Right ventricle myocardium inferior (tissue), 1 donor: ENCODE measurements around the gene FAM72A. TPM values are rescaled to one million over a fixed set of nuclear protein-coding genes. Genes with fewer than 3 reads are reported as not detected.
A peak's percentile ranks its signal among the peaks of the same experiment; 100 is the strongest.
"Not testable (repeated sequence)": the region's sequence is repeated elsewhere in the genome, so short reads cannot be mapped to it uniquely, and the experiment has no call there.

Experiments
- ATAC-seq: fragments of 200-7000 bp; cut with Tn5 transposase; one replicate; pipeline ENCODE4 v1.9.1; 2020; ENCODE audit warnings: mild to moderate bottlenecking, moderate library complexity
- DNase-seq: peaks from one replicate; pipeline ENCODE4 v3.0.0; 2021; ENCODE audit errors: missing footprints
- intact Hi-C: fragments of 100-400 bp; cut with DNase I; formaldehyde crosslinking; loops from one replicate; pipeline ENCODE4 v1.11.0; 2022
- total RNA-seq: library from RNA; stranded (reverse); fragmentation: NEBNext Ultra II Directional; extraction: Animal tissue kit (Norgen Biotek cat#: 25700); gene quantifications from one replicate; pipeline ENCODE4 v1.2.1, GENCODE V29; 2021
- donor health status: DM: no; HTN: yes; CAD: no; lungs with severe emphysema.

Gene FAM72A
- total RNA-seq, 1 donor from 2014 or later = 1.6 TPM

DNA sequence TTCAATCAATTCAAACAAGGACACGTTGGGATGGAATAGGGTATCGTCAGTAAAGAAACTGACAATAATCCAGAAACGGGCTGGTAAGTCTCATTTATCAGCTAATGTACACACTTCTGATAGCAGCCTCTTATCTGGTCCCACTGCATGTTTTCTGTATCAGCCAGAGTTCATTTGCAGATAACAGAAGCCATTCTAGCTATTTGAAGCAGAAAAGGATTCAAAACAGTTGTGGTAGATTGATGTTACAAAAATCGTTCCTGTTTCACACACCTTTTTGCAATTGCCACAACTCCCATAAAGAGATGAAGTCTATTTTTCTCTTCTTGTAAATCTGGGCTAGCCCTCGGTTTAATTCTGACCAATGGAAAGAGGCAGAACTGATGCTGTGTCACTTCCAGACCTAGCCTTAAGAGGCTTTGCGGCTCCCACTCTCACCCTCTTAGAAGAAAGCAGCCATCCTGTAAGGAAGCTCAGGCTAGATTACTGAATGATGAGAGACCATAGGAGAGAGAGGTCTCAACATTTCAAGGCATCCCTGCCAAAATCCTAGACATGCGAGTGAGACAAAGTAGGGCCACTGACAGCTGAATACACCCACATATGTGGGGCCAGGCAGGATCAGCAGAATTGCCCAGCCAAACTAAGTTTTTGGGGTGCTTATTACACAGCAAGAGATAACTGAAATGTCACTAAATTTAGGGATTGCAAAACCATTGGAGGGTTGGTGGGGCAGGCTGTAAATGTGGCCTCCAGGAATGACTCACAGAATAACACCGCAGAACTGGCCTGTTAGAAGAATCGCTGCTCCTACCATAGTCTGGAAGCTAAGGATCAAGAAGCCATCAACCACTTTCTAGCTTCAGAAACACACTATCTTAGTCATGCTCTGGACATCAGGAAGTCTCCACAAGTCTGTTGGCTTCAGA lies 24.3 kb downstream of the FAM72A start:
- intact Hi-C loops, ATAC-seq: not testable (repeated sequence)

DNA sequence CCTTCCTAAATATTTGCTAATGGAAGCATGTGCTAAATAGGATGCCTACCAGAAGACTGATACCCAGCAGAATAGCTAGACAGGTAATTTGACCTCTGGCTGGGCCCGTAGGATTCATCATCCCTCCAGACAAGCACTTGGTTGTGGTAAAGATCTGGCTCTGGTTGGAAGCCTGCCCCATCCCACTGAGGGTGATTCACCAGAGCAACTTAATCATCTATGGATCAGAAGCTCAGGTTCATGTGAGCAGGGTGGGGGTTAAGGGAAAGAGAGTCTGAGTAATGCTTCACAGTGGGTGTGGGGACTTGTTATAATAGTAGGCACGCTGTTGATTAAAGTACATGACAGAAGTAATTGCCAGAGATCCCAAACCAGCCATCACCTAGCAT lies 26.5 kb downstream of the FAM72A start:
- DNase-seq, ATAC-seq, intact Hi-C loops: not testable (repeated sequence)

More for the DNA sequence above, 24.3 kb downstream of the FAM72A start:
- not testable (repeated sequence) for DNase-seq

DNA sequence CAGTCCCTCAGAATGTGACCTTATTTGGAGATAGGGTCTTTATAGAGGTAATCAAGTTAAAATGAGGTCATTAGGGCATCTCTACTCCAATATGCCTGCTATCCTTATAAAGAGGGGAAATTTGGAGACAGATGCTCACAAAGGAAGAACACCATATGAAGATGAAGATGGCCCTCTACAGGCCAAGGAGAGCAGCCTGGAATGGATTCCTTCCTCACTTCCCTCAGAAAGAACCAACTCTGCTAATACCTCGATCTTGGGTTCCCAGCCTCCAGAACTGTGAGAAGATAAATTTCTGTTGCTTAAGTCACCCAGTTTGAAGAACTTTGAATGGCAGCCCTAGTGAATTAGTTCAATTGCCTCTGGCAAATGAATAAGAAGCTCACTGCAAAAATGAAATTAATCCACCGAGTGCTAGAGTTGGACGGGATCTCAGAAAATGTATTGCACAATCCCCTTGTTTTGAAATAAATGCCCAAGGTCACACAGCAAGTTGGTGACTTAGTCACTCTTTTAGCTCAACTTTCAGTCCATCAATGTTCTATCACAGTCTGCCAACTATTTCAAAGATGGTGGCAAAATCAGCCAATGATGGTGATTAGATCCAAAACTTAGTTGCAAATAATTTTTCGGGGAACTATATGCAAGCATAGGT lies 27.1 kb downstream of the FAM72A start:
- ATAC-seq = peak; percentile 51
- intact Hi-C loops, DNase-seq: not testable (repeated sequence)

DNA sequence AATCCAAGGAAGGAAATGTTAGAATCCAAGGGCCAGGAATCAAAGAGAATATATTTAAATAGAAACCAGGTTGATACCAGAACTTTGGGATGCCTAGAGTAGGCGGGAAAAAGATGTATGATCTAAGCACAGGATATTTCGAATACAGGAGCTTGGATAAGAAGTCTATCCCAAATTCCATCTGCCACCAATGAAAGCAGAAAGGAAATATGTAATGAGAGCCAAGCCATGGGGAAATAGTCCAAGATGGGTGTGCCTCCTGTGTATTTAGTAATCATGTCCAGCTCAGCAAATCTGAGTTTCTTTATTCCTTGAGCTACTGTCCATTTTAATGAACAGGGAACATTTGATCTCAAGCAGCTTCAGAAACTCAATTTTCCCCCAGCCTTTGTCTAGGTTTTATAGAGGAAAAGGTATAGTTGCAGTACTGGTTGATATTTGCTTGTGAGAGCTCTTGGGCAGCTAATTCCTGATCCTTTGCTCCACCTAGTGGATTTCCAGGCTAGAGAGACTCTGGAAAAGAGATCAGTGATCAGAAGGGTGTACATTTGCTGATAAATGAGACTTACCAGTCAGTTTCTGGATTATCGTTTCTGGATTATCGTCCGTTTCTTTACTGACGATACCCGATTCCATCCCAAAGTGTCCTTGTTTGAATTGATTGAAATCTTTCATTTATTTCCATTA lies 28.3 kb downstream of the FAM72A start:
- ATAC-seq = peak; percentile 58
- DNase-seq, intact Hi-C loops: not testable (repeated sequence)

DNA sequence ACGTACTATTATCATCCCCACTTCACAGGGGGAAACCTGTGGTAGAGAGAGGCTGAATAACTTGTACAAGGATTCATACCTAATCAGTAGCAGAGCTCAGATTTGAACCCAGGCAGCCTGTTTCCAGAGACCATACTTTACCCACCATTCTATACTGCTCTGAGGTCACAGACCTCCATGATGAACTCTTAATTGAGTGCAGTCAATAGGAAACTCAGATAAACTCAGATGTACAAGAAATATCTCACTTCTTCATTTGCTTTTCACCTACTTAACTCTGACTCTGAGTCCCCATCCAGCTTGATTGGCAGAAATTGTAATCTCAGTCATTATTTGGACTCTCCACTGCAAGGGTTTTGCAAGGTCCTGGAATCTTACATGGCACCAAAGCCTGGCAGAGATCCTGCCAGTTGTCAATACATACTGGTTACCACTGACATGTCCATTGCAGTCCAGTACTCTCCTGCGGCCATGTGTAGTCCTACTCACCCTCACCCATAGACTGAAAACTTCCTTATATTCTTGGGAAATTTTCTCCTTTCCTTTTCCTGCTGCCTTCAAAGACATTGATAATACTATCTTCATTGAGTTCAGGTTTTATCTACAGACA lies 29.4 kb downstream of the FAM72A start:
- intact Hi-C loops, DNase-seq: not testable (repeated sequence)
- peak; percentile 61 for ATAC-seq

DNA sequence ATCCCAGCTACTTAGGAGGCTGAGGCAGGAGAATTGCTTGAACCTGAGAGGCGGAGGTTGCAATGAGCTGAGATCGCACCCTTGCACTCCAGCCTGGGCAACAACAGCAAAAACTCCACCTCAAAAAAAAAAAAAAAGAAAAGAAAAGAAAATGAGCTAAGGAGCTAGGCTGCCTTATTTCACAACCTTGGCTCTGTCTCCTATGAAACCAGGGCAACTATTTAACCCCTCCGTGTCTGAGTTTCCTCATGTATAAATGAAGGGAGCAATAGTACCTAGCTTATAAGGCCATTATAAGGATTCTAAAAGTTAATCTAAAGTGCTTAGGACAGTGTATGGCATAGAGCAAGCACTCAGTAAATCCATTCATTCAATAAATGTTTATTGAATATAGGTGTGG lies 32.8 kb downstream of the FAM72A start:
- peak; percentile 28 for ATAC-seq
- intact Hi-C loops, DNase-seq: not testable (repeated sequence)

DNA sequence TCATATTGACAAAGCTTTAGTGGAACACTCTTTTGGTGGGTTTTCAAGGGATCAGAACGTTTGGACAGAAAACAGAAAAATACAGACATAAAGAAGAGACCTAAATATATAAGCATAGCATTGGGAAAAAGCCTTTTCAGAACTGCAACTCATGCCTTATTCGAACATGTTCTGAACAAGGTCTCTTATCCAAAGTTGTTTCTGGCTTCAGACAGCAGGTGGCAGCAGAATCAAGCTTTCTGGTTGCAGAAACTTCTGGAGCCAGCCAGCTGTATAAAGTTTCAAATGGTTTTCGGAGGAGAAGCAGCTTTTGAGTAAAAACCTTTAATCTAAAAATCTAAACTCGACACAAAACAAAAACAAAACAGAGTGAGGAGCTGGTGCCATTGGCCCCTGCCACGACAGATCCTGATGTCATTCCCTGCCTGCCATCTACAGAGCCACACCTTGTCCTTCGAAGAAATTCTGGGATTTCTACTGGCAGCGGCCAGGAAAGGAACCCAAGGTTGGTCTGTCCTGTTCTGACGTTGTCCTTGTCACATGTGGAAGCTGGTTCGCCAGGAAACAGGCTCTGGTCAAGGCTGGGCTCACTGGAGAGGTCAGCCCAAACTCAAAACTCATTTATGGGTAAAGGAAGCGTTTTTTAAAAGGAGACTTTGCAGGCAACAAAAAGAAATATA lies 35.1 kb downstream of the FAM72A start:
- peak; percentile 74 for ATAC-seq
- DNase-seq, intact Hi-C loops: not testable (repeated sequence)

DNA sequence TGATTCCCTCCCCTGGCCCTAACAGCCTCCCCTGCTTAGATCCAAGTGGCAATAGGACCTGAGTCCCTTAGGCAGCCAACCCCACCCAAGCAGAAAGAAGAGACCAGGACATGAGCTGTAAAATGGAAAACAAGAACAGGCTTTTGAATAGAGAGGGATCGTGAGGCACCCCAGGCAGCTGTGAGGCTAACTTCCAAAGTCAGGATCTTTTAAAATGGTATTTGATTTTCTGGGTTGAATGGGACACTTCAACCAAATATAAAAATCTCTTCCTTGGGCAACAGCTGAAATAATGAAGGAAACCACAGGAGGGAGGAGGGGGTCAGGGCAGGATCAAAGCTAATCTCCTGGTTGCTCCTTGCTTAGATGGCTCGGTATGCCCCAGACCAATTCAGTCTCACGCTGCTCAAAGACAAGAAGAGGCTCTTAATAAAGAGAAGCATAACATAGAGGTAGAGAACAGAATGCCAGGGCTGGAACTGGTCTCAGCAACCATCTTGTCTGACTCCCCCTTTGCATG lies 56.8 kb downstream of the FAM72A start:
- ATAC-seq = no peak
- intact Hi-C loops = no loop called here
- no peak for DNase-seq

DNA sequence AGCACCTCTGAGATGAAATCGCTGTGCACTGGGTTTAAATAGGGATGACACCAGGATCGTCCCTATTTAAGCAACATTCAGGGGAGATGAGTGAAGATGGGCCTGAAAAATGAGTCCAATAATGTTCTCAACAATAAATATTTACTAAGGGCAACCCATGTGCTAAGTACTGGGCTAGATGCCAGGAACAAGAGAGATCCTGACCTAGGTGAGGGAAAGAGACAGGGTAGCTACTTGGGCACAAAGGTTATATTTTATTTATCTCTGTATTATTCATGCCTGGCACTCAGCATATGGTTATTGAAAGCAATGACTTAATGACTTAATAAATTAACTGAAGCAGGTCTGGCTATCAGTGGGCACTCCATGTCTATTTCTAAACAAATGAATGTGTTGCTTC lies 58.0 kb downstream of the FAM72A start:
- DNase-seq (no peak), ATAC-seq (no peak)
- intact Hi-C loops = no loop called here

DNA sequence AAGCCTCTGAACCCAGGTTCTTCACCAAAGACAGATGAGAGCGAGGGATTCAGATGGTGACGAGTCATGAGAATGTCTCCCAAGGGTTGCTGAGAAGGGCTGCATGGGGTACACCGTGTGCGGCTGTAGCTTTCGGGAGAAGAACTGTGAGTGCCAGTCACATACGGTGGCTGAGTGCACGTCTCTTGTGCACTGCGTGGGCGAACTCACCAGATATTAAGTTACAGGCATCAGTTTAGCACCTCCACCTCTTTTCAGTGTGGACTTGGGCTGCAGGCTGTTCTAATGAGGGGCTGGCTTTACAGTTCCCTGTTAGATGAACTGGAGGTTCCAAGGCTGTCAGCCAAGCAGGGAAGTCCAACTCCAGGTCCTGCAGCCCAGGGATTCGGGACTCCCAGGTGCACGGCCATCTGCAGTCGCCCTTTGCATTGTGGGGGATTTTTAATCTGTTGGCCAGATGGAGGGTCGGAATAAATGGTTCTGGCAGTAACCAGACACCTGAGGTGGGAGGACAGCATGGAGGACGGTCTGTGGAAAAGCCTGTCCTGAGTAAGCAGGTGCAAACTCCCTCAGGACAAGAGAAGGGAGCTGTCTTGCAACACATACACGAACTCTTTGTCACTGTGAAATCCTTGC lies 59.0 kb downstream of the FAM72A start:
- ATAC-seq (no peak), DNase-seq (no peak)
- intact Hi-C loops = no loop called here

DNA sequence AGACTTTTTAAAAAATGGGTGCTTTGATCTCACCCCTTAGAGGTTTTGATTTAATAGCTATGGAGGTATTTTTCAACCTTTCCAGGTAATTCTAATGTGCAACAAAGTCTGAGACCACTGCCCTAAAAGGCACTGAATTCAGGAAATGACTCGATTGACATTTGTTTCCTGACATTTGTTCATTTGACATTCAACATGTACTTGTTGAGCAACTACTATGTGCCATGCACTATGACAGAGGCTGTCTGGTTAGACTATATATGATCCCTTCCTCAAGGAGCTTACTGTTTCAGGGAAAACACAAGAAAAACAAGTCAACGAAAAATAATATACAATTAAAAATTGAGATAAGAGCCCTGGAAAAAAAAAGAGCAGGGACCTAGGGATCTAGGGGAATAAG lies 59.9 kb downstream of the FAM72A start:
- intact Hi-C loops = no loop called here
- DNase-seq (no peak), ATAC-seq (no peak)

DNA sequence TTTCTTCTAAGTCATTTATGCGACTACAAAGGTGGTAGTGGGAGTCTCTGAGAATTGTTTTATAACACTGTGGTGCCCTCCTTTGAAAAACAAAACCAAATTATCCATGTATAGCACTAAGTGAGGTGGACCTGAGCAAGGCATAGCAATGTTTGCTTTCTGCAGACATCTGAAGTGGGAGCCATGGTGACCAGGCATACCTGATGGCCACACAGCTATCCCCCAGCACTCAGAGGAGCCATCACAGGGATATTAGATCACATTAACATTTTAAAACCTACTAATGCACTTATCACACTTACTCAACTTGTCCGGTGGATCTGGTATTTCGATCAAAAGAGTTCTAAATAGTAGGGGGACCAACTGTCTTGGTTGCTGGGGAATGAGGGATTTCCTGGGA lies 60.6 kb downstream of the FAM72A start:
- intact Hi-C loops = no loop called here
- DNase-seq = no peak
- ATAC-seq = no peak

DNA sequence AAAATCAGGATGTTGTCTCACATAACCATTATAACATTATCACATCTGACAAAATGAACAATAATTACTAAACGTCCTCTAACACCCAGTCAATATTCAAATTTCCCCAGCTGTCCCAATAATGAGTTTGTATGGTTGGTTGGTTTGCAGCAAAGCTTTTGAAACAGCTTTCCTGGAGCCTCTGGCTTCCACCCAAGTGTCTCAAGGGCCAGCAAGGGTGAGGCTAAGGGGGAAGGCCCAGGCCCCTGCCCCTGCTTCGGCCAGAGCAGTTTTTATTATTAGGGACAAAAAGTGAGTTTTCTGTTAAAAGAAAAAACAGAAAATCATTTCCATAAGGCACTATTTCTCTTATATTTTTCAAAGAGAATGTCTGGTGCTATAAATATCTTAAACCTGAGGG lies 66.4 kb downstream of the FAM72A start:
- DNase-seq (no peak), ATAC-seq (no peak)
- intact Hi-C loops = no loop called here

Other genes starting within 250 kb of the FAM72A start
- 1.6 TPM for gene RAB7B, start 199.4 kb downstream of the FAM72A start, total RNA-seq
- not detected for gene CTSE, start 178.9 kb downstream of the FAM72A start, total RNA-seq
- 0.81 TPM for gene RHEX, start 149.7 kb downstream of the FAM72A start, total RNA-seq
- gene AVPR1B, start 85.5 kb downstream of the FAM72A start, total RNA-seq = not detected
- 20.7 TPM for gene SRGAP2, start 702 bp upstream of the FAM72A start, total RNA-seq